Trophoblast cell (in vitro differentiated cells and primary cell): ENCODE data around the gene ALDH3B1.

Experiments
- DNase-seq, 2 donors: peaks; one replicate each; pipeline ENCODE4 v3.0.0-alpha.2; 2016
- H2AFZ ChIP-seq: 2 replicates; pipeline ENCODE4 v1.6.1; 2013; ENCODE audit warnings: low read length, moderate library complexity, mild to moderate bottlenecking; ENCODE audit not compliant: insufficient read depth, poor library complexity
- H2AK5ac ChIP-seq: 2 replicates; pipeline ENCODE4 v1.6.1; 2013; ENCODE audit warnings: mild to moderate bottlenecking, low read length
- H2BK120ac ChIP-seq: 2 replicates; pipeline ENCODE4 v1.6.1; 2013; ENCODE audit warnings: low read length, mild to moderate bottlenecking, moderate library complexity; ENCODE audit not compliant: insufficient read depth, poor library complexity
- H2BK12ac ChIP-seq: 2 replicates; pipeline ENCODE4 v1.6.1; 2013; ENCODE audit warnings: mild to moderate bottlenecking, low read length, moderate library complexity
- H2BK5ac ChIP-seq: 2 replicates; pipeline ENCODE4 v1.6.1; 2013; ENCODE audit warnings: low read length, low read depth, moderate library complexity, mild to moderate bottlenecking; ENCODE audit not compliant: poor library complexity
- H3K14ac ChIP-seq: 2 replicates; pipeline ENCODE4 v1.6.1; 2013; ENCODE audit warnings: mild to moderate bottlenecking, low read length
- H3K18ac ChIP-seq: 2 replicates; pipeline ENCODE4 v1.6.1; 2013; ENCODE audit warnings: mild to moderate bottlenecking, low read length
- H3K23ac ChIP-seq: 2 replicates; pipeline ENCODE4 v1.6.1; 2013; ENCODE audit warnings: low read length
- H3K27ac ChIP-seq: 2 replicates; pipeline ENCODE4 v1.5.1; 2013; ENCODE audit warnings: low read depth, mild to moderate bottlenecking, inconsistent platforms, low read length, moderate library complexity
- H3K27me3 ChIP-seq: 2 replicates; pipeline ENCODE4 v1.6.1; 2013; ENCODE audit warnings: inconsistent platforms, mild to moderate bottlenecking, low read length, moderate library complexity; ENCODE audit not compliant: insufficient read depth
- H3K36me3 ChIP-seq, 2 experiments: 1 replicate in 1 of 2; 2 replicates in 1 of 2; pipeline ENCODE4 v1.6.1; 2013; ENCODE audit warnings: low read length in 2 of 2, mild to moderate bottlenecking in 2 of 2, moderate library complexity in 1 of 2; ENCODE audit not compliant: insufficient read depth in 2 of 2, control insufficient read depth in 1 of 2
- H3K4ac ChIP-seq: 2 replicates; pipeline ENCODE4 v1.6.1; 2013; ENCODE audit warnings: low read depth, mild to moderate bottlenecking, low read length, moderate library complexity
- H3K4me1 ChIP-seq, 2 experiments: 1 replicate in 1 of 2; 2 replicates in 1 of 2; pipeline ENCODE4 v1.6.1; 2013; ENCODE audit warnings: low read length in 2 of 2, mild to moderate bottlenecking in 2 of 2, moderate library complexity in 1 of 2; ENCODE audit not compliant: insufficient read depth in 2 of 2, control insufficient read depth in 1 of 2
- H3K4me2 ChIP-seq: 2 replicates; pipeline ENCODE4 v1.6.1; 2013; ENCODE audit warnings: inconsistent platforms, mild to moderate bottlenecking, low read length, moderate library complexity
- H3K4me3 ChIP-seq: 2 replicates; pipeline ENCODE4 v1.5.1; 2013; ENCODE audit warnings: mild to moderate bottlenecking, low read depth, low read length, inconsistent platforms
- H3K79me1 ChIP-seq: one replicate; pipeline ENCODE4 v1.6.1; 2013; ENCODE audit warnings: low read length
- H3K79me2 ChIP-seq: 2 replicates; pipeline ENCODE4 v1.6.1; 2013; ENCODE audit warnings: low read length, mild to moderate bottlenecking; ENCODE audit not compliant: control insufficient read depth, insufficient read depth, poor library complexity
- H3K9ac ChIP-seq: 2 replicates; pipeline ENCODE4 v1.6.1; 2013; ENCODE audit warnings: mild to moderate bottlenecking, low read length
- H3K9me3 ChIP-seq: 2 replicates; pipeline ENCODE4 v1.6.1; 2013; ENCODE audit warnings: low read depth, mild to moderate bottlenecking, control low read depth, inconsistent platforms, low read length; ENCODE audit not compliant: insufficient read depth
- H4K12ac ChIP-seq: 2 replicates; pipeline ENCODE4 v1.6.1; 2013; ENCODE audit warnings: low read depth, mild to moderate bottlenecking, low read length, moderate library complexity
- H4K8ac ChIP-seq: 2 replicates; pipeline ENCODE4 v1.6.1; 2013; ENCODE audit warnings: low read depth, mild to moderate bottlenecking, low read length, moderate library complexity
- H4K91ac ChIP-seq: one replicate; pipeline ENCODE4 v1.6.1; 2013; ENCODE audit warnings: low read depth, mild to moderate bottlenecking, low read length, moderate library complexity
- WGBS: extraction: QIAGEN DNeasy Blood & Tissue Kit; methylation state at CpG from one replicate; pipeline ENCODE4 v1.1.7; 2013; ENCODE audit warnings: missing lambda C conversion rate; ENCODE audit not compliant: insufficient read length, insufficient coverage; ENCODE audit errors: extremely low coverage; 5-methylcytosine and 5-hydroxymethylcytosine counted together

The ALDH3B1 gene

GRCh38 chr11:68071281-68072048, 61.3 kb downstream of the ALDH3B1 start:
- Histone ChIP-seq H2AK5ac (no peak overlapping the region), H2BK5ac (no peak overlapping the region), H3K9ac (peak overlapping the region; percentile 20), H3K4me2 (no peak overlapping the region), H3K9me3 (no peaks in the 10 kb centered on the region), H3K4me1 (no peaks in the 10 kb centered on the region), H3K79me1 (no peaks in the 10 kb centered on the region), H3K18ac (no peak overlapping the region), H3K79me2 (no peaks in the 10 kb centered on the region), H4K12ac (no peak overlapping the region), H2BK12ac (no peak overlapping the region), H3K27me3 (no peaks in the 10 kb centered on the region), H3K36me3 (peaks cover 44 to 63% of the 10 kb centered on the region in 2 experiments), H4K8ac (no peak overlapping the region), H3K14ac (no peak overlapping the region), H3K23ac (no peak overlapping the region), H3K27ac (no peak overlapping the region), H2BK120ac (no peak overlapping the region), H4K91ac (no peak overlapping the region), H3K4me3 (no peak overlapping the region), H3K4ac (no peak overlapping the region), H2AFZ (no peak overlapping the region)
- no CpG with 5 or more reads among the region's 3 CpGs for WGBS
- DNase-seq: no peak

- no peak for DNase-seq
- Histone ChIP-seq H4K12ac (no peak overlapping the region), H2AFZ (no peak overlapping the region), H3K79me1 (no peaks in the 10 kb centered on the region), H4K8ac (no peak overlapping the region), H3K4me2 (no peak overlapping the region), H3K27ac (no peak overlapping the region), H2AK5ac (no peak overlapping the region), H3K36me3 (peaks cover 20 to 46% of the 10 kb centered on the region in 2 experiments), H3K4me1 (no peaks in the 10 kb centered on the region), H4K91ac (no peak overlapping the region), H3K4ac (no peak overlapping the region), H3K79me2 (peaks cover 2% of the 10 kb centered on the region), H2BK120ac (no peak overlapping the region), H3K14ac (no peak overlapping the region), H2BK5ac (no peak overlapping the region), H3K4me3 (no peak overlapping the region), H3K18ac (no peak overlapping the region), H3K9ac (no peak overlapping the region), H3K27me3 (no peaks in the 10 kb centered on the region), H3K9me3 (no peaks in the 10 kb centered on the region), H3K23ac (no peak overlapping the region), H2BK12ac (no peak overlapping the region)
- no CpG with 5 or more reads among the region's 10 CpGs for WGBS
Measured at GRCh38 chr11:68074584-68075352, 64.6 kb downstream of the ALDH3B1 start.

DNA sequence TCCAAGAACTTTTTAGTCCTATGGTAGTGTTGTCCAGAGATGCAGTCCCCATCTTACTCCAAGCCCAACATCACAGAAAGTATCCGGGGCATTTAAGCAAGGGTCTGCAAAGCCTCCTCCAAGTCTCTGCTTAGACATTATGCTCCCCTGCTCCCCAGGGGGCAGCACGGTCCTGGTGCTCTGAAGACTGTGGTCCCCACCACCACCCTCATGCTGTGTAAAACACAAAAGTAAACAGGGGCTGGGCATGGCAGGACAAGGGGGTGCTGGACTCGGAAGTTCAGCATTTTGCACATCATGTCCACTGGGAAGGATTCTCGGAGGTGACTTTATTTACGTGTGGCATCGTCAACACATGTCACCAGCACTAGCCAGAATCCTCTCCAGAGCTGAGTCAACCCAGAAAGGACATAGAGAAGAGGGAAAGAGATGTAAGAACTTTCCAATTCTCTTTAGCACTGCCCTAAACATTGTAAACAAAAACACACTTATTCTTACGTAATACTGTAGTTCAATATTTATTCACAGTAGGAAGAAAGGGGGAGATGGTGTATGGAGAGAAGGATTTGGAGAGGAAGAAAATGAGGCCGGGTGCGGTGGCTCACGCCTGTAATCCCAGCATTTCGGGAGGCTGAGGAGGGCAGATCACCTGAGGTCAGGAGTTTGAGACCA, 66.4 kb downstream of the ALDH3B1 start:
- WGBS: 100% methylated on average over 2 of the region's 11 CpGs

GRCh38 chr11:68077617-68078582, 67.8 kb downstream of the ALDH3B1 start:
- Histone ChIP-seq H3K79me1 (no peaks in the 10 kb centered on the region), H3K27me3 (no peaks in the 10 kb centered on the region), H3K4ac (peak overlapping the region; percentile 19), H3K4me2 (no peak overlapping the region), H3K4me3 (no peak overlapping the region), H4K12ac (no peak overlapping the region), H3K4me1 (no peaks in the 10 kb centered on the region), H3K9me3 (no peaks in the 10 kb centered on the region), H2BK5ac (no peak overlapping the region), H4K8ac (no peak overlapping the region), H2AFZ (no peak overlapping the region), H3K36me3 (peaks cover 22 to 42% of the 10 kb centered on the region in 2 experiments), H3K79me2 (peaks cover 3% of the 10 kb centered on the region), H2AK5ac (no peak overlapping the region), H2BK120ac (no peak overlapping the region), H3K9ac (no peak overlapping the region), H2BK12ac (no peak overlapping the region), H3K14ac (no peak overlapping the region), H3K18ac (no peak overlapping the region), H4K91ac (no peak overlapping the region), H3K27ac (no peak overlapping the region), H3K23ac (no peak overlapping the region)
- DNase-seq: no peak
- WGBS: no CpG with 5 or more reads among the region's 8 CpGs

More for the DNA sequence above, 66.4 kb downstream of the ALDH3B1 start:
- Histone ChIP-seq H3K79me1 (no peaks in the 10 kb centered on the region), H3K18ac (no peak overlapping the region), H3K9ac (no peak overlapping the region), H3K23ac (no peak overlapping the region), H3K4me3 (no peak overlapping the region), H4K91ac (no peak overlapping the region), H3K4ac (no peak overlapping the region), H3K27me3 (no peaks in the 10 kb centered on the region), H4K8ac (no peak overlapping the region), H2BK120ac (no peak overlapping the region), H3K4me2 (no peak overlapping the region), H3K4me1 (no peaks in the 10 kb centered on the region), H3K9me3 (no peaks in the 10 kb centered on the region), H4K12ac (no peak overlapping the region), H3K14ac (no peak overlapping the region), H3K27ac (no peak overlapping the region), H3K79me2 (peaks cover 3% of the 10 kb centered on the region), H2AK5ac (no peak overlapping the region), H2BK12ac (no peak overlapping the region), H3K36me3 (peaks cover 22 to 46% of the 10 kb centered on the region in 2 experiments), H2AFZ (no peak overlapping the region), H2BK5ac (no peak overlapping the region)
- DNase-seq: no peak
